ENCODE results near the gene TEX101.
A peak's percentile ranks its signal among the peaks of the same experiment; 100 is the strongest.

The TEX101 gene

DNA sequence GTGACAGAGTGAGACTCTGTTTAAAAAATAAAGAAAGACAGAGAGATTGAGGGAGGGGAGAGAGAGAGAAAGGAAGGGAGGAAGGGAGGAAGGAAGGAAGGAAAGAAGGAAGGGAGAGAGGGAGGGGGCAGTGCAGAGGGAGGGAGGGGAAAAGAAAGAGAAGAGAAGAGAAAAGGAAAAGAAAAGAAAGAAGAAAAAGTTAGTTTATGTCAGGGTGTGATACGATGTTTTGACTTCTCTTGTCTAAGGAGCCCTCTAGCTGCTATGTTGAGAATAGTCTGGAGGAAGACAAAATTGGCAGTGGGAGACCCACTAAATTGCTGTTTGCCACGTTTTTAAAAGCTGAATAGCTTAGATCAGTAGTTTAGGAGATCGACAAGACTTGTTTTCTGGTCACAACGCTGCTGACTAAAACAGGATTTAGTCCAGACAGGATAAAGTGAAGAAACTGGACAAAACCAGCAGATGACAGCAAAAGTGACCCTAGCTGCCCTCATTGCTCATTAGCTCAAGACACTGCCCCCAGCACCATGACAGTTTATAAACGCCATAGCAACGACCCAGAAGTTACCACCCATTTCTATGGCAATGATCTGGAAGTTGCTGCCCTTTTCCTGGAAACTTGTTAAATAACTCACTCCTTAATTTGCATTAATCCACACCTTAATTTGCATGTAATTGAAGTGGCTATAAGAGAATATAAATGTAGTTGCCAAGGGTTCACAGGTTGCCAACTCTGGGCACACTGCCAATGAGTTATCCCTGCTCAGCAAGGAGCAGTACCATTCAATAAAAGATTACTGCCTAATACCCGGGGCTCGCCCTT is 11.1 kb downstream of the TEX101 start (continued):
- no peak for TF ChIP-seq ZNF121 (tag by site-specific recombination; IDR thresholded peaks at IDR 0.05)
- peak; percentile 97 for TF ChIP-seq ZNF366 (tag by site-specific recombination; conservative IDR thresholded peaks at IDR 0.05)
- TF ChIP-seq, protein P1, sequence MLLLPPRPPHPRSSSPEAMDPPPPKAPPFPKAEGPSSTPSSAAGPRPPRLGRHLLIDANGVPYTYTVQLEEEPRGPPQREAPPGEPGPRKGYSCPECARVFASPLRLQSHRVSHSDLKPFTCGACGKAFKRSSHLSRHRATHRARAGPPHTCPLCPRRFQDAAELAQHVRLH (tag by site-specific recombination; IDR thresholded peaks at IDR 0.05): peak; percentile 55; the same call in 1 of the 2 replicates
- TF ChIP-seq ZNF776 (tag by site-specific recombination; IDR thresholded peaks at IDR 0.05; ENCODE audit: borderline replicate concordance): no peak
- TF ChIP-seq ZNF777 (tag by site-specific recombination; IDR thresholded peaks at IDR 0.05; ENCODE audit: borderline replicate concordance): 0 out of 2 replicates have a peak, but pooled peaks have one; percentile 11
- peak; percentile 92 for TF ChIP-seq ZNF654 (tag by site-specific recombination; IDR thresholded peaks at IDR 0.05; ENCODE audit: low read depth)
- peak; percentile 80 for TF ChIP-seq ZNF660 (tag by site-specific recombination; IDR thresholded peaks at IDR 0.05)
- TF ChIP-seq ZNF501 (tag by site-specific recombination; IDR thresholded peaks at IDR 0.05): peak; percentile 55; the same call in 1 of the 2 replicates
- TF ChIP-seq, protein P2, sequence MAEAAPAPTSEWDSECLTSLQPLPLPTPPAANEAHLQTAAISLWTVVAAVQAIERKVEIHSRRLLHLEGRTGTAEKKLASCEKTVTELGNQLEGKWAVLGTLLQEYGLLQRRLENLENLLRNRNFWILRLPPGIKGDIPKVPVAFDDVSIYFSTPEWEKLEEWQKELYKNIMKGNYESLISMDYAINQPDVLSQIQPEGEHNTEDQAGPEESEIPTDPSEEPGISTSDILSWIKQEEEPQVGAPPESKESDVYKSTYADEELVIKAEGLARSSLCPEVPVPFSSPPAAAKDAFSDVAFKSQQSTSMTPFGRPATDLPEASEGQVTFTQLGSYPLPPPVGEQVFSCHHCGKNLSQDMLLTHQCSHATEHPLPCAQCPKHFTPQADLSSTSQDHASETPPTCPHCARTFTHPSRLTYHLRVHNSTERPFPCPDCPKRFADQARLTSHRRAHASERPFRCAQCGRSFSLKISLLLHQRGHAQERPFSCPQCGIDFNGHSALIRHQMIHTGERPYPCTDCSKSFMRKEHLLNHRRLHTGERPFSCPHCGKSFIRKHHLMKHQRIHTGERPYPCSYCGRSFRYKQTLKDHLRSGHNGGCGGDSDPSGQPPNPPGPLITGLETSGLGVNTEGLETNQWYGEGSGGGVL (tag by site-specific recombination; IDR thresholded peaks at IDR 0.05): 0 out of 2 replicates have a peak, but pooled peaks have one; percentile 51
- TF ChIP-seq ZNF391 (tag by site-specific recombination; IDR thresholded peaks at IDR 0.05; ENCODE audit: borderline replicate concordance, low read depth): peak; percentile 76; the same call in 1 of the 2 replicates
- TF ChIP-seq ZSCAN23 (tag by site-specific recombination; IDR thresholded peaks at IDR 0.05): peak; percentile 50; the same call in 1 of the 2 replicates
- TF ChIP-seq, protein P3, sequence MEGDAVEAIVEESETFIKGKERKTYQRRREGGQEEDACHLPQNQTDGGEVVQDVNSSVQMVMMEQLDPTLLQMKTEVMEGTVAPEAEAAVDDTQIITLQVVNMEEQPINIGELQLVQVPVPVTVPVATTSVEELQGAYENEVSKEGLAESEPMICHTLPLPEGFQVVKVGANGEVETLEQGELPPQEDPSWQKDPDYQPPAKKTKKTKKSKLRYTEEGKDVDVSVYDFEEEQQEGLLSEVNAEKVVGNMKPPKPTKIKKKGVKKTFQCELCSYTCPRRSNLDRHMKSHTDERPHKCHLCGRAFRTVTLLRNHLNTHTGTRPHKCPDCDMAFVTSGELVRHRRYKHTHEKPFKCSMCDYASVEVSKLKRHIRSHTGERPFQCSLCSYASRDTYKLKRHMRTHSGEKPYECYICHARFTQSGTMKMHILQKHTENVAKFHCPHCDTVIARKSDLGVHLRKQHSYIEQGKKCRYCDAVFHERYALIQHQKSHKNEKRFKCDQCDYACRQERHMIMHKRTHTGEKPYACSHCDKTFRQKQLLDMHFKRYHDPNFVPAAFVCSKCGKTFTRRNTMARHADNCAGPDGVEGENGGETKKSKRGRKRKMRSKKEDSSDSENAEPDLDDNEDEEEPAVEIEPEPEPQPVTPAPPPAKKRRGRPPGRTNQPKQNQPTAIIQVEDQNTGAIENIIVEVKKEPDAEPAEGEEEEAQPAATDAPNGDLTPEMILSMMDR (tag by site-specific recombination; IDR thresholded peaks at IDR 0.05): peak; percentile 91
- no peak for TF ChIP-seq ZNF37A (tag by site-specific recombination; IDR thresholded peaks at IDR 0.05)
- TF ChIP-seq ZNF449 (tag by site-specific recombination; IDR thresholded peaks at IDR 0.05): no peak
- TF ChIP-seq ZNF626 (tag by site-specific recombination; IDR thresholded peaks at IDR 0.05): no peak
- TF ChIP-seq ZNF184 (tag by site-specific recombination; IDR thresholded peaks at IDR 0.05): no peak
- TF ChIP-seq SP7 (tag by site-specific recombination; IDR thresholded peaks at IDR 0.05): peak; percentile 11; the same call in 1 of the 2 replicates
- 0 out of 2 replicates have a peak, but pooled peaks have one; percentile 45 for TF ChIP-seq ZNF324 (tag by site-specific recombination; IDR thresholded peaks at IDR 0.05)
- peak; percentile 96 for TF ChIP-seq PRDM1 (tag by site-specific recombination; IDR thresholded peaks at IDR 0.05)
- peak; percentile 48 for TF ChIP-seq ZBTB17 (tag by site-specific recombination; IDR thresholded peaks at IDR 0.05)

- Histone ChIP-seq H3K27ac (ENCODE audit: extremely low read depth, low read depth, low read length) (no peak overlapping the region), H3K4me3 (ENCODE audit: low read depth, low read length) (no peak overlapping the region), H3K36me3 (ENCODE audit: control insufficient read depth in 2 of 2, insufficient read depth in 1 of 2, low read length in 2 of 2) (0 out of 3 replicates have a peak, but pooled peaks cover 0 to 3% of the 10 kb centered on the region in 2 experiments), H3K9me3 (ENCODE audit: control insufficient read depth, insufficient read depth, low read depth, low read length) (no peaks in the 10 kb centered on the region; the same call in 1 of the 2 replicates), H3K4me1 (ENCODE audit: control insufficient read depth, insufficient read depth, low read length) (peaks cover 12% of the 10 kb centered on the region)
- POLR2A ChIA-PET: no interaction called here
- CTCF ChIA-PET: interaction anchor here (0.6 to 13.5 kb wide), 13 partner anchors 8 to 161 kb away, joined by 3 to 217 read pairs (median 3); no protein-coding TSS in a partner anchor
- TF ChIP-seq REST (tag by site-specific recombination; IDR thresholded peaks at IDR 0.05) (no peak), SCRT1 (tag by site-specific recombination; IDR thresholded peaks at IDR 0.05; ENCODE audit: borderline replicate concordance) (no peak), KLF16 (tag by site-specific recombination; IDR thresholded peaks at IDR 0.05) (no peak), ZNF768 (tag by site-specific recombination; IDR thresholded peaks at IDR 0.05) (no peak), ZNF221 (tag by site-specific recombination; IDR thresholded peaks at IDR 0.05; ENCODE audit: borderline replicate concordance) (no peak), ZNF121 (tag by site-specific recombination; IDR thresholded peaks at IDR 0.05) (peak; percentile 94)
Observed at GRCh38 chr19:43429395-43429794, 14.7 kb downstream of the TEX101 start.

All from HEK293 (cell line).